22Rv1 (cell line): Measurements from ENCODE around the gene ZBTB37.

Experiments used
- ZFX ChIP-seq: fragments of 450-650 bp; IDR thresholded peaks from 2 replicates; pipeline ENCODE4 v1.6.1; 2017; ENCODE audit warnings: antibody characterized with exemption, borderline replicate concordance
- TF ChIP-seq, protein P1 (sequence below): fragments of 450-650 bp; IDR thresholded peaks from 2 replicates; pipeline ENCODE4 v1.5.1; 2017; ENCODE audit warnings: mild to moderate bottlenecking

DNA sequence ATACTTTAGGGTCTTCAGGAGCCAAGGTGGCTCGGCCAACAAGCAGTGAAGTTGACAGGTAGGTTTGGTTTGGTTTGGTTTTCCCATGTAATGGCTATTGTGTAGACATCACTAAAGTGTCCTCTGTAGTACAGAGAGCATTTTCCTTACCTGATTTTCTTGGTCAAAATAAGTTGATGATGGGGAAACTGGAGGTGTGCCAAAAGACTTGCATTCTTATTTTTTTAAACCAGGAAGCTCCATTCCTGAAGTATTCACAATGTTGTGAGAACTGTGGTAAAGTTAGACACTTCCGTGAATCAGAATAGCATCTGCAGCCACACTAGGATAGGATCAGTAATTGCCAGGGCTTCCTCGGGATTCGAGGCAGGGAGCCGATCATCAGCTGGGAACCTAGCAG lies 2.9 kb downstream of the ZBTB37 start:
- TF ChIP-seq, protein P1, sequence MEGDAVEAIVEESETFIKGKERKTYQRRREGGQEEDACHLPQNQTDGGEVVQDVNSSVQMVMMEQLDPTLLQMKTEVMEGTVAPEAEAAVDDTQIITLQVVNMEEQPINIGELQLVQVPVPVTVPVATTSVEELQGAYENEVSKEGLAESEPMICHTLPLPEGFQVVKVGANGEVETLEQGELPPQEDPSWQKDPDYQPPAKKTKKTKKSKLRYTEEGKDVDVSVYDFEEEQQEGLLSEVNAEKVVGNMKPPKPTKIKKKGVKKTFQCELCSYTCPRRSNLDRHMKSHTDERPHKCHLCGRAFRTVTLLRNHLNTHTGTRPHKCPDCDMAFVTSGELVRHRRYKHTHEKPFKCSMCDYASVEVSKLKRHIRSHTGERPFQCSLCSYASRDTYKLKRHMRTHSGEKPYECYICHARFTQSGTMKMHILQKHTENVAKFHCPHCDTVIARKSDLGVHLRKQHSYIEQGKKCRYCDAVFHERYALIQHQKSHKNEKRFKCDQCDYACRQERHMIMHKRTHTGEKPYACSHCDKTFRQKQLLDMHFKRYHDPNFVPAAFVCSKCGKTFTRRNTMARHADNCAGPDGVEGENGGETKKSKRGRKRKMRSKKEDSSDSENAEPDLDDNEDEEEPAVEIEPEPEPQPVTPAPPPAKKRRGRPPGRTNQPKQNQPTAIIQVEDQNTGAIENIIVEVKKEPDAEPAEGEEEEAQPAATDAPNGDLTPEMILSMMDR: no peak
- no peak for TF ChIP-seq ZFX
